Liver (tissue), 9 donors: Measurements from ENCODE around the gene TBX5. TPM values are rescaled to one million over a fixed set of nuclear protein-coding genes. Genes with fewer than 3 reads are reported as not detected.

Source experiments
- DNase-seq: peaks from one replicate; pipeline ENCODE4 v3.0.0-alpha.2; 2017; ENCODE audit warnings: low spot score
- H3K27ac ChIP-seq, 2 donors: one replicate each; pipeline ENCODE4 v1.7.0; 2013; ENCODE audit warnings: inconsistent platforms in 2 of 2, low read length in 2 of 2, control low read depth in 1 of 2, low read depth in 1 of 2, mild to moderate bottlenecking in 1 of 2
- H3K27me3 ChIP-seq, 4 donors: one replicate each; pipeline versions ENCODE4 v1.6.1 to v1.7.0; 2013; ENCODE audit warnings: low read length in 3 of 4, inconsistent platforms in 1 of 4, mild to moderate bottlenecking in 1 of 4, moderate library complexity in 1 of 4; ENCODE audit not compliant: control insufficient read depth in 4 of 4, insufficient read depth in 4 of 4
- H3K36me3 ChIP-seq, 4 donors: one replicate each; pipeline versions ENCODE4 v1.6.1 to v1.7.0; 2013; ENCODE audit warnings: low read length in 3 of 4, mild to moderate bottlenecking in 3 of 4, low read depth in 1 of 4, moderate library complexity in 1 of 4; ENCODE audit not compliant: control insufficient read depth in 4 of 4, insufficient read depth in 3 of 4
- H3K4me1 ChIP-seq, 4 donors: one replicate each; pipeline versions ENCODE4 v1.6.1 to v1.7.0; 2013; ENCODE audit warnings: low read length in 3 of 4, mild to moderate bottlenecking in 3 of 4, moderate library complexity in 1 of 4; ENCODE audit not compliant: control insufficient read depth in 4 of 4, insufficient read depth in 4 of 4
- H3K4me3 ChIP-seq, 3 donors: one replicate each; pipeline versions ENCODE4 v1.6.1 to v1.7.0; 2013; ENCODE audit warnings: low read length in 3 of 3, control low read depth in 1 of 3, low read depth in 1 of 3, mild to moderate bottlenecking in 1 of 3
- H3K9ac ChIP-seq, 2 donors: one replicate each; pipeline ENCODE4 v1.7.0; 2013; ENCODE audit warnings: low read length in 2 of 2, mild to moderate bottlenecking in 2 of 2, moderate library complexity in 2 of 2, control low read depth in 1 of 2, low read depth in 1 of 2
- H3K9me3 ChIP-seq, 4 donors: one replicate each; pipeline versions ENCODE4 v1.6.1 to v1.7.0; 2013; ENCODE audit warnings: low read length in 3 of 4; ENCODE audit not compliant: control insufficient read depth in 4 of 4
- ATF3 ChIP-seq: IDR thresholded peaks from 2 replicates; pipeline ENCODE4 v1.6.1; 2016; ENCODE audit warnings: antibody characterized with exemption
- CTCF ChIP-seq: fragments of 150-350 bp; IDR thresholded peaks from 2 replicates; pipeline ENCODE4 v1.5.1; 2017; ENCODE audit warnings: improper control_type of control experiment, low read depth, low read length; ENCODE audit not compliant: missing input control
- EGR1 ChIP-seq, 2 donors: IDR thresholded peaks; 2 replicates each; pipeline ENCODE4 v1.6.1; 2016 to 2018; ENCODE audit warnings: antibody characterized with exemption in 2 of 2, low read depth in 2 of 2
- FOXA1 ChIP-seq: IDR thresholded peaks from 2 replicates; pipeline ENCODE4 v1.6.1; 2016; ENCODE audit warnings: antibody characterized with exemption
- GABPA ChIP-seq, 2 donors: IDR thresholded peaks in 1 of 2; conservative IDR thresholded peaks in 1 of 2; 2 replicates each; pipeline ENCODE4 v1.6.1; 2016; ENCODE audit warnings: antibody characterized with exemption in 2 of 2, mild to moderate bottlenecking in 1 of 2, moderate library complexity in 1 of 2
- HNF4A ChIP-seq, 2 donors: conservative IDR thresholded peaks; 2 replicates each; pipeline ENCODE4 v1.6.1; 2016; ENCODE audit warnings: antibody characterized with exemption in 2 of 2, mild to moderate bottlenecking in 2 of 2
- HNF4G ChIP-seq: IDR thresholded peaks from 2 replicates; pipeline ENCODE4 v1.6.1; 2016; ENCODE audit warnings: antibody characterized with exemption
- JUND ChIP-seq, 2 donors: IDR thresholded peaks; 2 replicates each; pipeline ENCODE4 v1.6.1; 2016; ENCODE audit warnings: antibody characterized with exemption in 2 of 2
- MAX ChIP-seq: IDR thresholded peaks from 2 replicates; pipeline ENCODE4 v1.6.1; 2016; ENCODE audit warnings: antibody characterized with exemption
- NR2F2 ChIP-seq: IDR thresholded peaks from 2 replicates; pipeline ENCODE4 v1.6.1; 2016; ENCODE audit warnings: antibody characterized with exemption
- RAD21 ChIP-seq, 2 donors: IDR thresholded peaks; 2 replicates each; pipeline ENCODE4 v1.6.1; 2016; ENCODE audit warnings: antibody characterized with exemption in 2 of 2, mild to moderate bottlenecking in 2 of 2
- REST ChIP-seq: IDR thresholded peaks from 2 replicates; pipeline ENCODE4 v1.6.1; 2016; ENCODE audit warnings: antibody characterized with exemption, mild to moderate bottlenecking
- RXRA ChIP-seq, 2 donors: IDR thresholded peaks; 2 replicates each; pipeline ENCODE4 v1.6.1; 2017 to 2018; ENCODE audit warnings: antibody characterized with exemption in 2 of 2, mild to moderate bottlenecking in 1 of 2
- SP1 ChIP-seq: IDR thresholded peaks from 2 replicates; pipeline ENCODE4 v1.6.1; 2018; ENCODE audit warnings: antibody characterized with exemption, mild to moderate bottlenecking
- TAF1 ChIP-seq: conservative IDR thresholded peaks from 2 replicates; pipeline ENCODE4 v1.6.1; 2016; ENCODE audit warnings: antibody characterized with exemption, mild to moderate bottlenecking
- YY1 ChIP-seq: IDR thresholded peaks from 2 replicates; pipeline ENCODE4 v1.6.1; 2016; ENCODE audit warnings: antibody characterized with exemption, mild to moderate bottlenecking
- ZBTB33 ChIP-seq: IDR thresholded peaks from 2 replicates; pipeline ENCODE4 v1.6.1; 2016; ENCODE audit warnings: antibody characterized with exemption
- WGBS: extraction: QIAGEN DNeasy Blood & Tissue Kit; methylation state at CpG from one replicate; pipeline ENCODE4 v1.1.7; 2013; 5-methylcytosine and 5-hydroxymethylcytosine counted together
- polyA plus RNA-seq, 2 donors: library from polyadenylated mRNA; stranded (reverse) in 1 of 2; unstranded in 1 of 2; fragments of 200-250 nt in 1 of 2; fragments of >200 nt in 1 of 2; fragmentation: Nextera tagmentation in 1 of 2; extraction: Ambion mirVana in 1 of 2; gene quantifications; one replicate each; pipeline versions ENCODE4 v1.2.1 to v1.2.3, GENCODE V29; 2013 to 2015
- total RNA-seq, 2 donors: library from RNA; depleted of rRNA; stranded (reverse); fragments of >200 nt; gene quantifications; one replicate each; pipeline ENCODE4 v1.2.3, GENCODE V29; 2014
- donor health status: healthy.
- donor health status: healthy.
- donor health status: healthy.
- donor health status: healthy.
- donor health status: healthy.

TBX5 gene
- total and polyA plus RNA-seq, 4 donors, result 0.03 TPM; not detected in 3

- H3K9ac ChIP-seq, result no peak overlapping the region
- H3K36me3 ChIP-seq, result no peaks in the 10 kb centered on the region
- TF ChIP-seq HNF4A (conservative IDR thresholded peaks at IDR 0.05), result no peak
- TF ChIP-seq MAX, result no peak
- no peak for TF ChIP-seq SP1
- TF ChIP-seq ZBTB33, result no peak
- peaks cover 6 to 23% (median 16%) of the 10 kb centered on the region in 4 donors for H3K27me3 ChIP-seq
- H3K4me3 ChIP-seq, result no peak overlapping the region
- WGBS, result 11% methylated on average over 10 of the region's 10 CpGs
- H3K27ac ChIP-seq, result no peak overlapping the region
- no peaks in the 10 kb centered on the region for H3K9me3 ChIP-seq
- peaks cover 0 to 2% (median 0%) of the 10 kb centered on the region in 4 donors for H3K4me1 ChIP-seq
- no peak for DNase-seq
These were observed 4.4 kb downstream of the TBX5 start for GRCh38 chr12:114401328-114402083.

GRCh38 chr12:114400925-114401324, 5.0 kb downstream of the TBX5 start:
- 3% methylated on average over 25 of the region's 25 CpGs for WGBS
- DNase-seq, result no peak
- peaks cover 6 to 26% (median 19%) of the 10 kb centered on the region in 4 donors for H3K27me3 ChIP-seq
- TF ChIP-seq RXRA (IDR thresholded peaks at IDR 0.05) (no peak), REST (no peak), RAD21 (IDR thresholded peaks at IDR 0.05) (no peak), NR2F2 (no peak), MAX (no peak), JUND (IDR thresholded peaks at IDR 0.05) (no peak), HNF4G (no peak), YY1 (no peak), ATF3 (no peak), SP1 (no peak), TAF1 (no peak), FOXA1 (no peak), EGR1 (IDR thresholded peaks at IDR 0.05; ENCODE audit: low read depth in 2 of 2) (no peak), CTCF (no peak), GABPA (IDR thresholded peaks at IDR 0.05 in 1 of 2, conservative IDR thresholded peaks at IDR 0.05 in 1 of 2) (no peak)
- H3K9me3 ChIP-seq, result no peaks in the 10 kb centered on the region
- H3K4me1 ChIP-seq, result peaks cover 0 to 2% (median 0%) of the 10 kb centered on the region in 4 donors
- H3K9ac ChIP-seq, result no peak overlapping the region
- H3K4me3 ChIP-seq, result no peak overlapping the region
- H3K27ac ChIP-seq, result no peak overlapping the region
- H3K36me3 ChIP-seq, result no peaks in the 10 kb centered on the region
